NCI-H345 treated with DMSO at 0.1 percent for 48 hours (cell line): ENCODE results near the gene TENM4.

ENCODE experiments used
- DNase-seq: peaks from one replicate; lab custom pipeline; 2025; ENCODE audit not compliant: unreplicated experiment; lab: John Stamatoyannopoulos, UW

TENM4 gene

GRCh38 chr11:79189601-79190000, 251.2 kb downstream of the TENM4 start:
- no peak for DNase-seq

DNA sequence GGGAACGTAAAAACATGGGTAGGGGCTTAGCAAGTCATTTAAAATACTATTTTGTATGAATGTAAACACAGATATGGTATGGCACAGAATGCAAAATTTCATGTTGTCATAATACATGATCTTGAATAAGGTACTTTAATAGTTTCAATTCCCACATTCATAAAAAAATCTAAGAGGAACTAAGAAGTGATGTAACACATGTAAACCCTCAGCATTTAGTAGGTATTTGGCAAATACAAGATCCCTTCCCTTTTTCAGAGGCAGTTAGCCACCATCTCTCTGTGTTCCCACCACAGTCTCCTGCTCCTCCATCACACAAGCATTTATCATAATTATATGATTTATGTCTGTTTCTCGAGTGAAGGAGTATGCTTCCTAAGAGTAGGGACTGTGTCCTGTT, 251.8 kb downstream of the TENM4 start:
- no peak for DNase-seq

- no peak for DNase-seq
These were observed 254.2 kb downstream of the TENM4 start for GRCh38 chr11:79186669-79187068.

- no peak for DNase-seq
These were observed 255.5 kb downstream of the TENM4 start for GRCh38 chr11:79185351-79185750.

- no peak for DNase-seq
These were observed 256.5 kb downstream of the TENM4 start for GRCh38 chr11:79184285-79184684.

DNA sequence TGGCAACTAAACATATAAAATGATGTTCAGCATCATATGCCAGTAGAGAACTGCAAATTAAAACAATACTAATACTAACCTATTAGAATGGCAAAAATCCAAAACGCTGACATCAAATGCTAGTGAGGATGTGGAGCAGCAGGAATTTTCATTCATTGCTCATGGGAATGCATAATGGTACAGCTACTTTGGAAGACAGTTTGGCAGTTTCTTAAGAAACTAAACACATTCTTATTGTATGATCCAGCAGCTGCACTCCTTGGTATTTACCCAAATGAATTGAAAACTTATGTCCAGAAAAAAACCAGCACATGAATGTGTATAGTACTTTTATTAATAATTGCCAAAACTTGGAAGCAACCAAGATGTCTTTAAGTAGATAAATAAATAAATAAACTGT, 258.0 kb downstream of the TENM4 start:
- no peak for DNase-seq

GRCh38 chr11:79179087-79179486, 261.7 kb downstream of the TENM4 start:
- no peak for DNase-seq

DNA sequence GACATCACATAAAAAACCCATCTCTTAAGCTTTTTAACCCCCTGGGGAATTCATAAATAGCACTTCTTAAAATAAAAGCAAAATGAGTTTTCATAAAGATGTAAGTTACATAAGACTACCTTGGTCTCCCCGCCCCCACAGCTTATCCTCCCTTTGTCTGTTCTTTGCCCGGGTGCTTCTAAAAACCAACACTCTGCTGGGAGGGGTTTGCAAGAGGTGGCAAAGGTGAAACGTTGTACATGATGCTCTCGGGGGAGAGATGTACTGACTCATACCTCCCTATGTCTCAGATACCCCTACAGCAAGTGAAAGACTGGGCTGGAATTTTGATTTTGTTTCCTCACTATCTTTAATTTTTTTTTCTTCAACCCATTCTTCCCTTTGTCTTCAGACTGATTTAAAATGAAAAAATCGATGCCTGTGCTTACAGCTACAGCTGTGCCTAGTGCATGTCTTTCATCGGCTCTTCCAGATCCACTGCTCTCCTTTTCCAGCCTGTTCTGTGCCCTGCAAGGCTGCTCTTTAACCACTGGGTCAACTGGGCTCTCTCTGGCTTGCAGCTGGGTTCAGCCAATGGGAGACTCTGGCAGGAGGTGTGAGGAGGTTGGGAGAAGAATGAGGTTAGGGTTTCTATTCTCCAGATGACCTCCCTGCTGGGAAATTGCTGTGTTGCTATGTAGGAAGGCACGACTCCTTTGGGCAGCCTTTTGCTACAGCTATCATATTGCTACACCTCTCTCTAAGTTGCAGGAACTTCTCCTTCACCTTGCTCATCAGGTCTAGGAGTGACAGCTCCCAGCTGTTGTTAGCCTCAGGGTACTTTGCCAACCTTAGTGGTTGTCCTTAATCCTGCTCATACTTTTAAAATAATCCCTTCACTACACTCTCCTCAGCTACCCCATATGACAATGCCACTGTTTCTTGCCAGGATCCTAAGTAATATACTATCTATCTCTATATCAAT, 266.5 kb downstream of the TENM4 start:
- no peak for DNase-seq

GRCh38 chr11:79173615-79174014, 267.2 kb downstream of the TENM4 start:
- DNase-seq = no peak

DNA sequence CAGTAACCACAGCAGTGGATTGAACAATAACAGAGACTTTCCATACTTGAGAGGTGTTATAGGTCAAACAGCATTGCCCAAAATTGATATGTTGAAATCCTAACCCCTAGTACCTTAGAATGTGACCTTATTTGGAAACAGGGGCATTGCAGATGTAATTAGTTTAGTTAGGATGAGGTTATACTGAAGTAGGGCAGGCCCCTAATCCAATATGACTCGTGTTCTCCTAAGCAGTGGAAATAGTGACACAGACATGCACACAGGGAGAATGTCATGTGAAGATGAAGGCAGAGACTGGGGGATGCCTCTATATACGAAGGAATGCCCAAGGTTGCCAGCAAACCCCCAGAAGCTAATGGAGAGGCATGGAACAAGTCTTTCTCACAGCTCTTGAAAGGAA, 270.5 kb downstream of the TENM4 start:
- DNase-seq = no peak

- DNase-seq = no peak
These were observed 272.2 kb downstream of the TENM4 start for GRCh38 chr11:79168530-79169110.

DNA sequence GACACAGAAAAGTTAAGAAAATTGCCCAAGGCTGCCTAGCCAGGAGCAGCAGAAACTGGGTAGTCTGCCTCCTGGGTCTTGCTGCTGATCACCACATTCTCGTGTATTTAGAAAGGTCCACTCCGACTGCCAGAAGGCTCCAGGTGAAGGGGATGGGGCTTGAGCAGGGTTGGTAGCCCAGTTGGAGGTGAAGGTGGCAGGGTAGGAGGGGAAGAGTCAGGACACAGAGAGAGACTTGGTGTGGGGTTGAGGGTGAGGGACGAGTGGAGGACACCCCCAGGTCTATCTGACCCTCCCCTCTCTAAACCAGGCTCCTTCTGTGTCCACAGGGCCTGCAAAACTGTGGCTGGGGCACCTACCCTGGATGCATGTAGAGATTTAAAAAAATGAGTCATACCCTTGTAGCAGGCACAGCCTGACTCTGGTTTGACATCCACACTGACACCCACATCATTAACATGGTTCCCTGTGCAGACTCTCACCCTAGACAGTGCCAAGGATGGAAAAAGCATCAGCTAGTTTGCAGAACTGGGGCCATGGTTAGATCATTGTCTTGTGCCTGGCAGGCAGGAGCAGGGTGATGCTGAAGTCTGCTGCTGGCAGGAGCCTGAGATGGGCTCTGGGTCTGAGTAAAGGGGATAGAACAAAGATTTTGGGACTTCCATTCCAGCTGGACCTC, 273.2 kb downstream of the TENM4 start:
- DNase-seq = no peak

GRCh38 chr11:79165908-79166307, 274.9 kb downstream of the TENM4 start:
- no peak for DNase-seq

DNA sequence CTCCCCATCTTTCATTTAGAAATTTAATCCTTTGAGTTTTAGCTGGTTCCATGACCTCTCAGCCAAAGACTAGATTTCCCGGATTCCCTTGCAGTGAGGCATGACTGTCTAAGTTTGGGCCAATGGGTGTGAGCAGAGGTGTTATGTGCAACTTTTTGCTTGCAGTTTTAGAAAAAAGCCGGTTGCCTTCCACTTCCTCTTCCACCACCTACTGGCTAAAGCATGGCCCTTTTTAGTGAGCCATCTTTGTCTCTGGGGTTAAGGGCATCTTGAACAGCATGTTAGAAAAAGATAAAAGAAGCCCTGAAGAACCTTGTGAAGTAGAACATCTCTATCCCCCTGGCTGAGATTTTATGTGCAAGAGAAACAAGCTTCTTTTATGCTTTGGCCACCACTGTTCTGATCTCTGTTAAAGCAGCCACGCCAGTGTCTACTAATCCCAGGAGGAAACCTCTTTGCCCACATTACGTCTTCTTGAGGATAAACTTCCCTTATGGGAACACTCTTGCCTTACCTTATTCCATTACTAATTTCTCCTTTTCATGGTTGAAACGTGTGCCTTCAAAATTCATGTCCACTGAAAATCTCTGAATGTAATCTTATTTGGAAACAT, 279.9 kb downstream of the TENM4 start:
- no peak for DNase-seq

GRCh38 chr11:79159657-79160450, 281.0 kb downstream of the TENM4 start:
- DNase-seq = no peak

- DNase-seq = no peak
These were observed 283.1 kb downstream of the TENM4 start for GRCh38 chr11:79157738-79158137.

GRCh38 chr11:79156031-79156430, 284.8 kb downstream of the TENM4 start:
- no peak for DNase-seq

GRCh38 chr11:79155237-79155636, 285.6 kb downstream of the TENM4 start:
- no peak for DNase-seq

GRCh38 chr11:79152511-79152910, 288.3 kb downstream of the TENM4 start:
- DNase-seq = no peak

GRCh38 chr11:79151396-79151795, 289.4 kb downstream of the TENM4 start:
- DNase-seq = no peak

GRCh38 chr11:79150966-79151365, 289.9 kb downstream of the TENM4 start:
- DNase-seq = no peak
